ENCODE data around the gene FLRT2. TPM values are rescaled to one million over a fixed set of nuclear protein-coding genes. Genes with fewer than 3 reads are reported as not detected.

Gene FLRT2
- polyA plus RNA-seq, 3 donors, result 0.01 TPM; not detected in 2

DNA sequence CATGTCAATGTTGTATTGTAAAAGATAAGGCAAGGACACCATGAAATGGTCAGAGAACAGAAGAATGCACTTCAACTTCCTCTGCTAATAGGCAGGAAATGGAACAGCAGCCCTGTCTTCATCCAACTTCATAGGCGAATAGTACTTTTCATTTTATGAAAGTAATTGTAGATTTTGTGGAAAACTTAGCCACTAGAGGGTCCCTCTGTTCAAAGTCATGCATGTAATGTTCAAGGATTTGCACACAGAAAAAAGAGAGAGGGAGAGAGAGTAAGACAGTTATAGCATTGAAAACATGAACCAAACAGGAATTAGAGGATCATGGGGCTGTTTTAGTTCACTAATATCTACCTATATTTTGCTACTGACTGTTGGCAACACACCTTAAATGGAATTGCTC is 172.2 kb downstream of the FLRT2 start:
- Mint-ChIP-seq H3K36me3 (no peaks in the 10 kb centered on the region), H3K4me1 (no peaks in the 10 kb centered on the region), H3K9me3 (peaks cover 0 to 7% (median 2%) of the 10 kb centered on the region in 7 donors), H3K27ac (no peak overlapping the region), H3K27me3 (ENCODE audit: low read depth in 3 of 3) (no peaks in the 10 kb centered on the region), H3K4me3 (no peak overlapping the region)
- no peak overlapping the region for H3K9ac ChIP-seq (ENCODE audit: insufficient read depth, low read length, poor library complexity, severe bottlenecking)
- no peaks in the 10 kb centered on the region for H3K79me2 ChIP-seq (ENCODE audit: insufficient read depth, low read length)
- intact Hi-C loops (cut with micrococcal nuclease), result no loop called here
- no peak overlapping the region for H3K27ac ChIP-seq (ENCODE audit: low read depth in 1 of 2, low read length in 2 of 2)
- no peaks in the 10 kb centered on the region for H4K20me1 ChIP-seq (ENCODE audit: insufficient read depth, low read length)
- no peak for DNase-seq
- H2AFZ ChIP-seq (ENCODE audit: insufficient read depth, low read depth, low read length, poor library complexity, severe bottlenecking), result no peak overlapping the region
- no peak overlapping the region for H3K4me3 ChIP-seq (replicated peaks in 1 of 3; ENCODE audit: low read depth in 2 of 3, low read length in 3 of 3)
- TF ChIP-seq, protein P1, sequence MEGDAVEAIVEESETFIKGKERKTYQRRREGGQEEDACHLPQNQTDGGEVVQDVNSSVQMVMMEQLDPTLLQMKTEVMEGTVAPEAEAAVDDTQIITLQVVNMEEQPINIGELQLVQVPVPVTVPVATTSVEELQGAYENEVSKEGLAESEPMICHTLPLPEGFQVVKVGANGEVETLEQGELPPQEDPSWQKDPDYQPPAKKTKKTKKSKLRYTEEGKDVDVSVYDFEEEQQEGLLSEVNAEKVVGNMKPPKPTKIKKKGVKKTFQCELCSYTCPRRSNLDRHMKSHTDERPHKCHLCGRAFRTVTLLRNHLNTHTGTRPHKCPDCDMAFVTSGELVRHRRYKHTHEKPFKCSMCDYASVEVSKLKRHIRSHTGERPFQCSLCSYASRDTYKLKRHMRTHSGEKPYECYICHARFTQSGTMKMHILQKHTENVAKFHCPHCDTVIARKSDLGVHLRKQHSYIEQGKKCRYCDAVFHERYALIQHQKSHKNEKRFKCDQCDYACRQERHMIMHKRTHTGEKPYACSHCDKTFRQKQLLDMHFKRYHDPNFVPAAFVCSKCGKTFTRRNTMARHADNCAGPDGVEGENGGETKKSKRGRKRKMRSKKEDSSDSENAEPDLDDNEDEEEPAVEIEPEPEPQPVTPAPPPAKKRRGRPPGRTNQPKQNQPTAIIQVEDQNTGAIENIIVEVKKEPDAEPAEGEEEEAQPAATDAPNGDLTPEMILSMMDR (IDR thresholded peaks at IDR 0.05), result no peak
- H3K36me3 ChIP-seq (replicated peaks in 1 of 2; ENCODE audit: control insufficient read depth in 1 of 2, insufficient read depth in 2 of 2, low read length in 2 of 2), result no peaks in the 10 kb centered on the region
- H3K27me3 ChIP-seq (ENCODE audit: control insufficient read depth in 2 of 2, insufficient read depth in 2 of 2, low read length in 2 of 2), result no peaks in the 10 kb centered on the region
- no CpG with 5 or more reads among the region's 1 CpG for WGBS (ENCODE audit: insufficient coverage)
- no peaks in the 10 kb centered on the region for H3K4me1 ChIP-seq (ENCODE audit: control insufficient read depth in 1 of 2, insufficient read depth in 2 of 2, low read length in 2 of 2)
- H3K4me2 ChIP-seq (replicated peaks; ENCODE audit: extremely low read depth, low read length, poor library complexity, severe bottlenecking), result no peak overlapping the region
- H3K9me3 ChIP-seq (replicated peaks in 1 of 2; ENCODE audit: control insufficient read depth in 1 of 2, insufficient read depth in 1 of 2, low read length in 2 of 2), result no peaks in the 10 kb centered on the region

DNA sequence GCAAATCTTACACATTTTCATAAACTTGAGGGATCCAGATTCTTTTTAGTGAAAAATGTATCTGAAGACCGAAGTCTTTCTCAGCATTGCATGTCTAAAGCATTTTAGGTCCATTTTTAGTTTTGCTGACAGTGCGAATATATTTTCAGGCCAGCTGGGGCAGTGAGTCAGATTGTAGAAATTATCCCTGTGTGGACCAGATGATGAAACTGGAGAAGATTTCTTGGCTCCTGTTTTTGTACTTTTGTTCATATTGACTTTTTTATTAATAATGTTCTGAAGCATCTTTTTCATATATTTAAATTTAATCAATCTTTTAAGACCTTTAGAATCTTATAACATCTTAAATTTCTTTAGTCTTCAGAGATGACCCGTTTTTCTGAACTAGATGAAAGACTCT is 173.1 kb downstream of the FLRT2 start:
- intact Hi-C loops (cut with micrococcal nuclease), result no loop called here
- Histone ChIP-seq H3K9me3 (replicated peaks in 1 of 2; ENCODE audit: control insufficient read depth in 1 of 2, insufficient read depth in 1 of 2, low read length in 2 of 2) (no peaks in the 10 kb centered on the region), H3K79me2 (ENCODE audit: insufficient read depth, low read length) (no peaks in the 10 kb centered on the region), H3K4me1 (ENCODE audit: control insufficient read depth in 1 of 2, insufficient read depth in 2 of 2, low read length in 2 of 2) (no peaks in the 10 kb centered on the region), H3K4me3 (replicated peaks in 1 of 3; ENCODE audit: low read depth in 2 of 3, low read length in 3 of 3) (no peak overlapping the region), H3K27ac (ENCODE audit: low read depth in 1 of 2, low read length in 2 of 2) (no peak overlapping the region), H3K9ac (ENCODE audit: insufficient read depth, low read length, poor library complexity, severe bottlenecking) (no peak overlapping the region), H3K4me2 (replicated peaks; ENCODE audit: extremely low read depth, low read length, poor library complexity, severe bottlenecking) (no peak overlapping the region), H3K27me3 (ENCODE audit: control insufficient read depth in 2 of 2, insufficient read depth in 2 of 2, low read length in 2 of 2) (no peaks in the 10 kb centered on the region), H3K36me3 (replicated peaks in 1 of 2; ENCODE audit: control insufficient read depth in 1 of 2, insufficient read depth in 2 of 2, low read length in 2 of 2) (no peaks in the 10 kb centered on the region), H2AFZ (ENCODE audit: insufficient read depth, low read depth, low read length, poor library complexity, severe bottlenecking) (no peak overlapping the region), H4K20me1 (ENCODE audit: insufficient read depth, low read length) (no peaks in the 10 kb centered on the region)
- TF ChIP-seq, protein P1 (IDR thresholded peaks at IDR 0.05), result no peak
- DNase-seq, result no peak
- Mint-ChIP-seq H3K4me3 (no peak overlapping the region), H3K36me3 (no peaks in the 10 kb centered on the region), H3K9me3 (peaks cover 0 to 5% (median 0%) of the 10 kb centered on the region in 7 donors), H3K27ac (no peak overlapping the region), H3K27me3 (ENCODE audit: low read depth in 3 of 3) (no peaks in the 10 kb centered on the region), H3K4me1 (no peaks in the 10 kb centered on the region)
- WGBS (ENCODE audit: insufficient coverage), result 87% methylated on average over 2 of the region's 3 CpGs

Data from CD14-positive monocyte (primary cell).